WTC11 (cell line): ENCODE measurements around the gene DKK3. TPM values are rescaled to one million over a fixed set of nuclear protein-coding genes. Genes with fewer than 3 reads are reported as not detected.

Experiments
- ATAC-seq: fragments of 200-7000 bp; cut with Tn5 transposase; 2 replicates; pipeline ENCODE4 v1.10.0; 2021; ENCODE audit warnings: mild to moderate bottlenecking, moderate library complexity
- CTCF ChIA-PET: fragments of 300-600 bp; sonication (Branson Sonifier 250); formaldehyde crosslinking; loops from one replicate; lab custom pipeline; 2021; ENCODE audit warnings: antibody characterized with exemption; lab: Charles Lee
- POLR2A ChIA-PET: fragments of 350-600 bp; sonication (Branson Sonifier 250); formaldehyde crosslinking; loops from one replicate; lab custom pipeline; 2021; ENCODE audit warnings: antibody characterized with exemption; lab: Charles Lee
- DNase-seq: peaks from one replicate; pipeline ENCODE4 v3.0.0; 2021; ENCODE audit warnings: low spot score
- H3K27ac Mint-ChIP-seq: 2 replicates; pipeline ENCODE4 v1.8.0; 2021; ENCODE audit warnings: mixed read lengths
- H3K27me3 Mint-ChIP-seq: 2 replicates; pipeline ENCODE4 v1.8.0; 2021; ENCODE audit warnings: low read depth, mild to moderate bottlenecking, moderate library complexity, mixed read lengths
- H3K36me3 Mint-ChIP-seq: 2 replicates; pipeline ENCODE4 v1.8.0; 2021; ENCODE audit warnings: mixed read lengths
- H3K4me1 Mint-ChIP-seq: 2 replicates; pipeline ENCODE4 v1.8.0; 2022; ENCODE audit warnings: mixed read lengths
- H3K4me3 Mint-ChIP-seq: 2 replicates; pipeline ENCODE4 v1.8.0; 2021; ENCODE audit warnings: mild to moderate bottlenecking, moderate library complexity, mixed read lengths
- H3K9me3 Mint-ChIP-seq: 2 replicates; pipeline ENCODE4 v1.8.0; 2021; ENCODE audit warnings: mixed read lengths
- ATF1 ChIP-seq: sonication (generic); formaldehyde crosslinking; IDR thresholded peaks from 2 replicates; pipeline ENCODE4 v1.8.1; 2023; ENCODE audit warnings: mild to moderate bottlenecking, moderate library complexity, missing genetic modification reagents
- CREM ChIP-seq: sonication (generic); formaldehyde crosslinking; IDR thresholded peaks from 2 replicates; pipeline ENCODE4 v1.8.1; 2022; ENCODE audit warnings: mild to moderate bottlenecking, missing genetic modification reagents, moderate library complexity
- EMX1 ChIP-seq: fragments of 250-450 bp; sonication (Bioruptor Pico); IDR thresholded peaks from 2 replicates; pipeline ENCODE4 v1.8.0; 2021; ENCODE audit warnings: mild to moderate bottlenecking
- FOXP1 ChIP-seq: sonication (generic); formaldehyde crosslinking; IDR thresholded peaks from 2 replicates; pipeline ENCODE4 v1.8.0; 2022; ENCODE audit warnings: missing genetic modification reagents, mild to moderate bottlenecking, moderate library complexity, borderline replicate concordance
- GTF2I ChIP-seq: fragments of 250-450 bp; sonication (Bioruptor Pico); conservative IDR thresholded peaks from 2 replicates; pipeline ENCODE4 v1.4.0; 2021; ENCODE audit warnings: mild to moderate bottlenecking
- NFYB ChIP-seq: sonication (generic); formaldehyde crosslinking; conservative IDR thresholded peaks from 2 replicates; pipeline ENCODE4 v1.8.0; 2022; ENCODE audit warnings: low read depth, missing genetic modification reagents
- RELA ChIP-seq: sonication (generic); formaldehyde crosslinking; IDR thresholded peaks from 2 replicates; pipeline ENCODE4 v1.8.1; 2022; ENCODE audit warnings: missing genetic modification reagents, mild to moderate bottlenecking, borderline replicate concordance
- ZNF416 ChIP-seq: fragments of 250-450 bp; sonication (Bioruptor Pico); IDR thresholded peaks from 2 replicates; pipeline ENCODE4 v1.9.0; 2021; ENCODE audit warnings: mild to moderate bottlenecking, inconsistent platforms
- ZNF423 ChIP-seq: fragments of 250-450 bp; sonication (Bioruptor Pico); IDR thresholded peaks from 2 replicates; pipeline ENCODE4 v2.1.2; 2022; ENCODE audit warnings: mild to moderate bottlenecking, moderate library complexity
- ZNF532 ChIP-seq: fragments of 250-450 bp; sonication (Bioruptor Pico); IDR thresholded peaks from 2 replicates; pipeline ENCODE4 v1.9.0; 2021; ENCODE audit warnings: mild to moderate bottlenecking, borderline replicate concordance
- total RNA-seq: library from RNA; stranded (reverse); gene quantifications from 3 replicates; pipeline ENCODE4 v1.2.3, GENCODE V29; 2021
- TF ChIP-seq, protein P1 (sequence below): fragments of 200-600 bp; IDR thresholded peaks from 2 replicates; pipeline ENCODE4 v1.8.0; 2022; ENCODE audit warnings: antibody characterized with exemption
- TF ChIP-seq, protein P2 (sequence below): sonication (generic); formaldehyde crosslinking; IDR thresholded peaks from 2 replicates; pipeline ENCODE4 v1.8.0; 2023; ENCODE audit warnings: missing genetic modification reagents

Gene DKK3
- total RNA-seq, 1 experiment from 2014 or later = 17.6 TPM

DNA sequence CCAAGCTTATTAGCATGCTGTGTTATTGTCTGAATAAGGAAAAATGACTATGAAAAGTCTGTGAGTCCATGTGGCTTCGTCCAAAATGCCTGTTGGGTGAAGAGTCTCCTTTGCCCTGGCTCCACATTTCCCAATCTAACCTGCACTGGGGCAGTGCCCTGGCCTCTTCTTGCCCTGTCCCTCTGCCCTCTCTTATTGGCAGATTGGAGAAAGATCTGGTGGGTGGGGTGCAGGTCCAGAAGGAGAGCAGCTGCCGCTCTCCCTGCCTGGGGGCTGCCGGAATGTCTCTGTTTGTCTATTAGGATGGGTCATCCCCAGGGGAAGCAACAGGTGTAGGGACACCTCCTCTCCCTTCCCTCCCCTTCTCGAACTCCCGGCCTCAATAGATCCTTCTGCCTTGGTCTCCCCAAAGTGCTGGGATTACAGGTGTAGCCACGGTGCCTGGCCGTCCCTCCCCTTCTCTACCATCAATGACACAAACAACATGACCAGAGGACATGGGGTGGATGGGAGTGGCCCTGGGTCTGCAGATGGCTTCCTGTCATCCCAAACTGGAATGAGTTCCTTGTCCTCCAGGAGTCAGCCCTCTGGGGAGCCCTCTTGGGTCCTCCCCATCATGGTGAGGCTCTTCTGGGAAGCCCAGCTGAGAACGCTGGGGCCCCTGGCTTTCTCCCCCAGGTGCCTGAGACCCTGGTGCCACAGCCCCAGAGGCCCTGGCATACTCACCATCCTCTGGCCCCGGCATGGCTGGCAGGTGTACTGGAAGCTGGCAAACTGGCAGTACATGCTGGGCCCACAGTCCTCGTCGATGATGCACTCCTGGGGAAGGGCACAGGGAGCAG is 40.5 kb downstream of the DKK3 start (continued):
- no peak for TF ChIP-seq RELA (CRISPR knock-in tag)

- POLR2A ChIA-PET = no interaction called here
- TF ChIP-seq CREM = no peak
- TF ChIP-seq FOXP1 = no peak
- no peak for TF ChIP-seq NFYB
- TF ChIP-seq ZNF423 (CRISPR knock-in tag) = 0 out of 2 replicates have a peak, but pooled peaks have one; percentile 7
- TF ChIP-seq ATF1 (CRISPR knock-in tag) = no peak
- TF ChIP-seq, protein P1, sequence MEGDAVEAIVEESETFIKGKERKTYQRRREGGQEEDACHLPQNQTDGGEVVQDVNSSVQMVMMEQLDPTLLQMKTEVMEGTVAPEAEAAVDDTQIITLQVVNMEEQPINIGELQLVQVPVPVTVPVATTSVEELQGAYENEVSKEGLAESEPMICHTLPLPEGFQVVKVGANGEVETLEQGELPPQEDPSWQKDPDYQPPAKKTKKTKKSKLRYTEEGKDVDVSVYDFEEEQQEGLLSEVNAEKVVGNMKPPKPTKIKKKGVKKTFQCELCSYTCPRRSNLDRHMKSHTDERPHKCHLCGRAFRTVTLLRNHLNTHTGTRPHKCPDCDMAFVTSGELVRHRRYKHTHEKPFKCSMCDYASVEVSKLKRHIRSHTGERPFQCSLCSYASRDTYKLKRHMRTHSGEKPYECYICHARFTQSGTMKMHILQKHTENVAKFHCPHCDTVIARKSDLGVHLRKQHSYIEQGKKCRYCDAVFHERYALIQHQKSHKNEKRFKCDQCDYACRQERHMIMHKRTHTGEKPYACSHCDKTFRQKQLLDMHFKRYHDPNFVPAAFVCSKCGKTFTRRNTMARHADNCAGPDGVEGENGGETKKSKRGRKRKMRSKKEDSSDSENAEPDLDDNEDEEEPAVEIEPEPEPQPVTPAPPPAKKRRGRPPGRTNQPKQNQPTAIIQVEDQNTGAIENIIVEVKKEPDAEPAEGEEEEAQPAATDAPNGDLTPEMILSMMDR = peak; percentile 77
- TF ChIP-seq ZNF532 = 0 out of 2 replicates have a peak, but pooled peaks have one; percentile 24
- no peak for TF ChIP-seq EMX1 (CRISPR knock-in tag)
- TF ChIP-seq, all 79 proteins: peak for 3
- peaks cover 8% of the 10 kb centered on the region; the same call in 1 of the 2 replicates for H3K4me1 Mint-ChIP-seq
- peak; percentile 98 for ATAC-seq
- no peaks in the 10 kb centered on the region for H3K9me3 Mint-ChIP-seq
- H3K27me3 Mint-ChIP-seq = no peaks in the 10 kb centered on the region; the same call in 1 of the 2 replicates
- no peak overlapping the region for H3K27ac Mint-ChIP-seq
- DNase-seq = peak; percentile 90
- no peaks in the 10 kb centered on the region for H3K36me3 Mint-ChIP-seq
- no peak overlapping the region for H3K4me3 Mint-ChIP-seq
- CTCF ChIA-PET = interaction anchor here (0.6 to 3.9 kb wide), 33 partner anchors 9 to 345 kb away, joined by 3 to 38 read pairs (median 4); partner anchors contain the start of genes DKK3 and GALNT18
Observed at GRCh38 chr11:11966826-11967668, 41.4 kb downstream of the DKK3 start.

DNA sequence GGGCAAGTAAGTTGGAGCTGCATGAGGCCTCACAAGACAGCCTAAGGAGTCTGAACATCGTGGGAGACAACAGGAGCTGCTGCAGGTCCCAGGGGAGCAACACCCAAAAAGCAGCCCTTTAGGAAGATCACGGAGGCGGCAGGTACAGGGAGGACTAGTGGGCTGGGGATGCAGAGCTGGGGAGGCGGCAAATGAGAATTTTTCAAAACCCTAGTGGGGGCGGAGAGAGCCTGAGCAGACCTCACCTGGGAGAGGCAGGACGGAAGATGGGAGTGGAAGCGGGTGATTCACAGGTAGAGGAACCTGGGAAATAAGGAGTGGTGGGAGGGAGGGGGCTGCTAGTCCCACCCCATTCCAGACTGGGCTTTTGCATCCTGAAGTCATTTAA is 42.1 kb downstream of the DKK3 start:
- POLR2A ChIA-PET = no interaction called here
- no peaks in the 10 kb centered on the region for H3K9me3 Mint-ChIP-seq
- H3K36me3 Mint-ChIP-seq = no peaks in the 10 kb centered on the region
- peaks cover 5% of the 10 kb centered on the region; the same call in 1 of the 2 replicates for H3K4me1 Mint-ChIP-seq
- H3K27me3 Mint-ChIP-seq = no peaks in the 10 kb centered on the region; the same call in 1 of the 2 replicates
- TF ChIP-seq, protein P2, sequence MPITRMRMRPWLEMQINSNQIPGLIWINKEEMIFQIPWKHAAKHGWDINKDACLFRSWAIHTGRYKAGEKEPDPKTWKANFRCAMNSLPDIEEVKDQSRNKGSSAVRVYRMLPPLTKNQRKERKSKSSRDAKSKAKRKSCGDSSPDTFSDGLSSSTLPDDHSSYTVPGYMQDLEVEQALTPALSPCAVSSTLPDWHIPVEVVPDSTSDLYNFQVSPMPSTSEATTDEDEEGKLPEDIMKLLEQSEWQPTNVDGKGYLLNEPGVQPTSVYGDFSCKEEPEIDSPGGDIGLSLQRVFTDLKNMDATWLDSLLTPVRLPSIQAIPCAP = no peak
- TF ChIP-seq FOXP1 (no peak), ZNF416 (CRISPR knock-in tag) (no peak), GTF2I (CRISPR knock-in tag) (no peak)
- no peak overlapping the region for H3K4me3 Mint-ChIP-seq
- H3K27ac Mint-ChIP-seq = no peak overlapping the region
- CTCF ChIA-PET = interaction anchor here (1.0 to 3.9 kb wide), 19 partner anchors 8 to 321 kb away, joined by 3 to 38 read pairs (median 5); partner anchors contain the start of gene DKK3
- ATAC-seq = no peak
- no peak for DNase-seq
